Stomach (tissue), 9 donors: ENCODE results near the gene CELF4. TPM values are rescaled to one million over a fixed set of nuclear protein-coding genes. Genes with fewer than 3 reads are reported as not detected.

Experiments
- DNase-seq, 2 donors: peaks; one replicate each; pipeline versions ENCODE4 v3.0.0 to v3.0.0-alpha.2; 2013 to 2019
- H3K27ac ChIP-seq, 5 donors: fragments of 200-600 bp in 4 of 5; sonication (generic) in 4 of 5; one replicate each; pipeline ENCODE4 v1.5.1; 2013 to 2019; ENCODE audit warnings: mild to moderate bottlenecking in 1 of 5, moderate library complexity in 1 of 5
- H3K27me3 ChIP-seq, 3 donors: fragments of 200-600 bp; sonication (generic); one replicate each; pipeline ENCODE4 v1.5.1; 2017 to 2019; ENCODE audit warnings: mixed run types in 1 of 3
- H3K36me3 ChIP-seq, 4 donors: fragments of 200-600 bp; sonication (generic); 1 replicate in 3 of 4; 2 replicates in 1 of 4; pipeline ENCODE4 v1.5.1; 2016 to 2019
- H3K4me1 ChIP-seq, 4 donors: fragments of 200-600 bp; sonication (generic); one replicate each; pipeline ENCODE4 v1.5.1; 2016 to 2019
- H3K4me3 ChIP-seq, 4 donors: fragments of 200-600 bp; sonication (generic) in 3 of 4; one replicate each; pipeline ENCODE4 v1.5.1; 2016 to 2019; ENCODE audit warnings: mild to moderate bottlenecking in 1 of 4
- H3K9me3 ChIP-seq, 4 donors: fragments of 200-600 bp; sonication (generic); one replicate each; pipeline ENCODE4 v1.5.1; 2016 to 2019
- EP300 ChIP-seq: sonication (generic); formaldehyde crosslinking; IDR thresholded peaks from one replicate; pipeline ENCODE4 v1.6.1; 2017; ENCODE audit warnings: antibody characterized with exemption
- POLR2A ChIP-seq, 4 donors: fragments of 450-650 bp; IDR thresholded peaks; one replicate each; pipeline ENCODE4 v1.6.1; 2016; ENCODE audit warnings: antibody characterized with exemption in 4 of 4, control low read depth in 2 of 4, mild to moderate bottlenecking in 1 of 4, moderate library complexity in 1 of 4
- POLR2AphosphoS5 ChIP-seq, 3 donors: sonication (generic); formaldehyde crosslinking; IDR thresholded peaks; one replicate each; pipeline ENCODE4 v1.6.1; 2016; ENCODE audit warnings: antibody characterized with exemption in 3 of 3
- WGBS, 5 donors: extraction: QIAGEN DNeasy Blood & Tissue Kit in 3 of 5; methylation state at CpG; one replicate each; pipeline versions ENCODE4 v1.1.5 to v1.1.7; 2013 to 2018; 5-methylcytosine and 5-hydroxymethylcytosine counted together
- intact Hi-C: fragments of 100-400 bp; cut with DNase I; formaldehyde crosslinking; loops from one replicate; pipeline ENCODE4 v1.15.1; 2023; ENCODE audit warnings: low total_unique reads
- polyA plus RNA-seq, 3 donors: library from polyadenylated mRNA; stranded (reverse); fragments of 200-250 nt; gene quantifications; one replicate each; pipeline ENCODE4 v1.2.3, GENCODE V29; 2013
- total RNA-seq, 5 donors: library from RNA; depleted of rRNA; stranded (reverse); fragments of >200 nt; gene quantifications; one replicate each; pipeline versions ENCODE4 v1.1.0 to v1.2.3, GENCODE V29; 2014 to 2016
- TF ChIP-seq, protein P1 (sequence below), 7 experiments: fragments of 450-650 bp in 4 of 7; fragments of 200-600 bp in 3 of 7; sonication (generic) in 3 of 7; IDR thresholded peaks; one replicate each; pipeline ENCODE4 v1.5.1; 2016 to 2019; ENCODE audit warnings: antibody characterized with exemption in 7 of 7, control low read depth in 2 of 7, mild to moderate bottlenecking in 1 of 7
- donor health status: healthy with polysubstance abuse.
- donor health status: Bipolar disorder and iron deficiency.
- donor health status: healthy.

The CELF4 gene
- total and polyA plus RNA-seq, 8 donors: 0.93 to 2.4 (median 1.8) TPM; not detected in 2

DNA sequence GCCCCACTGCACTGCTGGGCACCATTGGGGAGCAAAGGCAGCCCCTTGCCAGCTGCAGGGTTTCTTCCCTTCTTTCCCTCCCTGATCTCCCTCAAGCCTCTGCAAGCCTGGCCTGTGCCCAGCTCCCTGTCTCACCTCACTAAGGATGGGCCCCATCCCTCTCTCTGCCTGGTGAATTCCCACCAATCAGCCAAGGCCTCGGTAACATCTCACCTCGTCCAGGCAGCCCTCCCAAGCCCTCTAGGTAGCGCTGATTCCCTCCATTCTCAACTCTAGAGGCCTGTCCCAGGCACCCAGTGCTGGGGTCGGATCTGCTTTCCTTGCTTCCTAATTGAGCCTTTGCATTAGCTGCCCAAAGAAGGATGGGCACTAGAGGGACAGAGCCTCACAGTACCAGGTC lies 63.0 kb downstream of the CELF4 start:
- DNase-seq: no peak
- H3K4me3 ChIP-seq: no peak overlapping the region
- no peak overlapping the region for H3K27ac ChIP-seq
- H3K36me3 ChIP-seq: no peaks in the 10 kb centered on the region
- no peaks in the 10 kb centered on the region for H3K9me3 ChIP-seq
- intact Hi-C loops: no loop called here
- TF ChIP-seq, protein P1, sequence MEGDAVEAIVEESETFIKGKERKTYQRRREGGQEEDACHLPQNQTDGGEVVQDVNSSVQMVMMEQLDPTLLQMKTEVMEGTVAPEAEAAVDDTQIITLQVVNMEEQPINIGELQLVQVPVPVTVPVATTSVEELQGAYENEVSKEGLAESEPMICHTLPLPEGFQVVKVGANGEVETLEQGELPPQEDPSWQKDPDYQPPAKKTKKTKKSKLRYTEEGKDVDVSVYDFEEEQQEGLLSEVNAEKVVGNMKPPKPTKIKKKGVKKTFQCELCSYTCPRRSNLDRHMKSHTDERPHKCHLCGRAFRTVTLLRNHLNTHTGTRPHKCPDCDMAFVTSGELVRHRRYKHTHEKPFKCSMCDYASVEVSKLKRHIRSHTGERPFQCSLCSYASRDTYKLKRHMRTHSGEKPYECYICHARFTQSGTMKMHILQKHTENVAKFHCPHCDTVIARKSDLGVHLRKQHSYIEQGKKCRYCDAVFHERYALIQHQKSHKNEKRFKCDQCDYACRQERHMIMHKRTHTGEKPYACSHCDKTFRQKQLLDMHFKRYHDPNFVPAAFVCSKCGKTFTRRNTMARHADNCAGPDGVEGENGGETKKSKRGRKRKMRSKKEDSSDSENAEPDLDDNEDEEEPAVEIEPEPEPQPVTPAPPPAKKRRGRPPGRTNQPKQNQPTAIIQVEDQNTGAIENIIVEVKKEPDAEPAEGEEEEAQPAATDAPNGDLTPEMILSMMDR (IDR thresholded peaks at IDR 0.05): no peak
- TF ChIP-seq POLR2AphosphoS5 (IDR thresholded peaks at IDR 0.05) (no peak), EP300 (no peak), POLR2A (IDR thresholded peaks at IDR 0.05) (no peak)
- no peaks in the 10 kb centered on the region for H3K27me3 ChIP-seq
- no peaks in the 10 kb centered on the region for H3K4me1 ChIP-seq
- 76 to 92% (median 83%) methylated on average over 4 of the region's 4 CpGs for WGBS, 5 donors

DNA sequence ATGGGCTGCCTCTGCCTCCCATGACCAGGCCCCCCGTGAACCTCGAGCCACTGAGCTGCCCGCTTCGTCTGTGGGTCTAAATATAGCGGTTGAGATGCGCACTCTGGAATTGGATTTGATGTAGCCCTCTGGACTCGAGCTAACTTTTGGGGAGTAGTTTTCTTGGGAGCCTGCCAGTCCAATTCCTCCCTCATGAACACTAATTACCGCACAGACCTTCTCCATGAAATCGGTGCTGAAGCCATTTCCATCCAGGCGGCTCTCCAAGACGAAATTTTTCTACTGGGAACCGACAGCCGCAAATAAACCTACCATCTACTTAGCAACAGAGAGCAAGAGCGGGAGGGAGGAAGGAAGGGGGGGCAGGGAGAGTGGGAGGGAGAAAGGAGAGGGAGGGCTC lies 63.6 kb downstream of the CELF4 start:
- Histone ChIP-seq H3K4me3 (no peak overlapping the region), H3K27me3 (no peaks in the 10 kb centered on the region), H3K27ac (no peak overlapping the region), H3K9me3 (no peaks in the 10 kb centered on the region), H3K36me3 (no peaks in the 10 kb centered on the region), H3K4me1 (no peaks in the 10 kb centered on the region)
- TF ChIP-seq EP300 (no peak), POLR2AphosphoS5 (IDR thresholded peaks at IDR 0.05) (no peak), POLR2A (IDR thresholded peaks at IDR 0.05) (no peak)
- TF ChIP-seq, protein P1 (IDR thresholded peaks at IDR 0.05): no peak
- DNase-seq: peak in 1 of 2 donors; percentile 89
- intact Hi-C loops: no loop called here
- WGBS, 5 donors: 61 to 78% (median 71%) methylated on average over 14 of the region's 14 CpGs

DNA sequence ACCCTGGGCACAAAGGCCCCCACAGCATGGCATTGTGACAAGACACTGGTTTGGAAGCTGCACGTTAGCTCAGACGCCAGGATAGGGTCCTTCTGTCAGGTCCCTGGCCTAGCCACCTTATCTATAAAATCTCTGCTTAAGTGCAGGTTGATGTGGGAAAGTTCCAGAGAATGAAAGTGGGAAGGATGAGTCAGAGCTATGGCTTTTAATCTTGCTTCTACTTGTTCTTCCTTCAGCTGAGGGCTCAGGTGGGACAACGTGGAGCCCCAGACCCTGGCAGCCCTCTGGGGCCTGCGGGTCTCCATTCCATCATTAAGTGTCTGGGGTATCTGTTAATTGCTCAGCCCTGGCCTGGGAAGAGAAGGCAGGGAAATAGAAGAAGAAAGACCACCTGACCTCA lies 64.5 kb downstream of the CELF4 start:
- TF ChIP-seq EP300 (no peak), POLR2AphosphoS5 (IDR thresholded peaks at IDR 0.05) (no peak), POLR2A (IDR thresholded peaks at IDR 0.05) (no peak)
- TF ChIP-seq, protein P1 (IDR thresholded peaks at IDR 0.05): no peak
- no peak for DNase-seq
- H3K27ac ChIP-seq: no peak overlapping the region
- intact Hi-C loops: no loop called here
- WGBS, 5 donors: 73 to 84% (median 75%) methylated on average over 4 of the region's 4 CpGs
- no peaks in the 10 kb centered on the region for H3K27me3 ChIP-seq
- no peaks in the 10 kb centered on the region for H3K9me3 ChIP-seq
- H3K36me3 ChIP-seq: no peaks in the 10 kb centered on the region
- no peaks in the 10 kb centered on the region for H3K4me1 ChIP-seq
- no peak overlapping the region for H3K4me3 ChIP-seq

DNA sequence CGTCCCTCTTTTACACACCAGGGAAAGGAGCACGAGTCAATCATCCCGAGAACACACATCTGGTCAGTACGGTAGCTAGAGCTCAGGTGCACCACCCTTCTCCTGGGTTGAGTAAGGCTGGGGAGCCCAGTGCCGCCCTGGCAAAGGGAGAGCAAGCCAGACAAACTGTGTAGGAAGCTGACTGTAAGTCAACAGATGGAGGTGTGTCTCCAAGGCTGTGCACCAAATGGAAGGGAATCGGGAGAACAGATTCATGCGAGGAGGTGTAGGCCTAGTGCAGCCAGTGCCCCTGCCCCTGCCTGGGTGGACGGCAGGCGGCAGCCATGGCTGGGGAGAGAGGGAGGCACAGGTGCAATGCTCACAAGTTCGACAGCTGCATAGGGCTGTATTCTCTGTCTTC lies 65.7 kb downstream of the CELF4 start:
- Histone ChIP-seq H3K4me3 (no peak overlapping the region), H3K27ac (no peak overlapping the region), H3K4me1 (no peaks in the 10 kb centered on the region), H3K27me3 (no peaks in the 10 kb centered on the region), H3K9me3 (no peaks in the 10 kb centered on the region), H3K36me3 (no peaks in the 10 kb centered on the region)
- intact Hi-C loops: loop anchor here (10.0 kb wide), 1 partner anchor 65 kb away; no protein-coding TSS in a partner anchor
- WGBS, 5 donors: 80 to 91% (median 86%) methylated on average over 10 of the region's 10 CpGs
- no peak for DNase-seq
- TF ChIP-seq, protein P1 (IDR thresholded peaks at IDR 0.05): no peak
- TF ChIP-seq POLR2AphosphoS5 (IDR thresholded peaks at IDR 0.05) (no peak), EP300 (no peak), POLR2A (IDR thresholded peaks at IDR 0.05) (no peak)
